Fibroblast of lung (primary cell): ENCODE data around the gene SPINK4. TPM values are rescaled to one million over a fixed set of nuclear protein-coding genes. Genes with fewer than 3 reads are reported as not detected.

Experiments used
- DNase-seq, 2 donors: peaks; one replicate each; pipeline versions ENCODE4 v3.0.0 to v3.0.0-alpha.2; 2010; ENCODE audit warnings: low read depth in 2 of 2
- H2AFZ ChIP-seq: 2 replicates; pipeline ENCODE4 v1.5.1; 2012; ENCODE audit warnings: low read length, control low read depth, inconsistent platforms
- H3K27ac ChIP-seq: 2 replicates; pipeline ENCODE4 v1.5.1; 2011; ENCODE audit warnings: low read length, control low read depth; ENCODE audit not compliant: insufficient read depth
- H3K27me3 ChIP-seq: 2 replicates; pipeline ENCODE4 v1.5.1; 2011; ENCODE audit warnings: mild to moderate bottlenecking, low read length; ENCODE audit not compliant: control insufficient read depth, insufficient read depth
- H3K36me3 ChIP-seq: 2 replicates; pipeline ENCODE4 v1.5.1; 2011; ENCODE audit warnings: low read length; ENCODE audit not compliant: control insufficient read depth, insufficient read depth
- H3K4me1 ChIP-seq: 2 replicates; pipeline ENCODE4 v1.5.1; 2011; ENCODE audit warnings: low read length; ENCODE audit not compliant: control insufficient read depth, insufficient read depth; ENCODE audit errors: extremely low read depth
- H3K4me2 ChIP-seq: 2 replicates; pipeline ENCODE4 v1.5.1; 2011; ENCODE audit warnings: low read length, control low read depth; ENCODE audit not compliant: insufficient read depth; ENCODE audit errors: extremely low read depth
- H3K4me3 ChIP-seq, 4 experiments: fragments of 200-600 bp in 1 of 4; sonication (generic) in 1 of 4; replicated peaks in 1 of 4; 2 replicates each; pipeline ENCODE4 v1.5.1; 2011 to 2016; ENCODE audit warnings: low read length in 4 of 4, low read depth in 3 of 4, mild to moderate bottlenecking in 3 of 4, control low read depth in 2 of 4, inconsistent platforms in 1 of 4, mixed read lengths in 1 of 4; ENCODE audit not compliant: insufficient read depth in 1 of 4; ENCODE audit errors: control extremely low read depth in 1 of 4
- H3K79me2 ChIP-seq: 2 replicates; pipeline ENCODE4 v1.5.1; 2012; ENCODE audit warnings: mild to moderate bottlenecking, low read length, inconsistent platforms; ENCODE audit not compliant: control insufficient read depth, insufficient read depth
- H3K9ac ChIP-seq: 2 replicates; pipeline ENCODE4 v1.5.1; 2011; ENCODE audit warnings: mild to moderate bottlenecking, low read length, control low read depth; ENCODE audit not compliant: insufficient read depth
- H3K9me3 ChIP-seq: 2 replicates; pipeline ENCODE4 v1.5.1; 2012; ENCODE audit warnings: low read depth, low read length; ENCODE audit not compliant: control insufficient read depth, insufficient read depth
- H4K20me1 ChIP-seq: 2 replicates; pipeline ENCODE4 v1.5.1; 2011; ENCODE audit warnings: low read length; ENCODE audit not compliant: control insufficient read depth, insufficient read depth; ENCODE audit errors: extremely low read depth
- CTCF ChIP-seq, 2 donors: IDR thresholded peaks in 1 of 2; conservative IDR thresholded peaks in 1 of 2; 1 replicate in 1 of 2; 2 replicates in 1 of 2; pipeline ENCODE4 v1.5.1; 2011 to 2012; ENCODE audit warnings: low read length in 2 of 2, control low read depth in 1 of 2, inconsistent platforms in 1 of 2, low read depth in 1 of 2, mild to moderate bottlenecking in 1 of 2
- EZH2 ChIP-seq: IDR thresholded peaks from 2 replicates; pipeline ENCODE4 v1.5.1; 2012; ENCODE audit warnings: low read length, control low read depth, mild to moderate bottlenecking; ENCODE audit errors: missing control alignments
- polyA plus RNA-seq, 2 donors: library from polyadenylated mRNA; depleted of rRNA in 1 of 2; stranded (reverse) in 1 of 2; unstranded in 1 of 2; fragments of >200 nt; gene quantifications; 2 replicates each; pipeline ENCODE4 v1.2.1, GENCODE V29; 2011 to 2012; ENCODE audit warnings: missing spikeins in 1 of 2
- total RNA-seq: library from RNA; depleted of rRNA; stranded (reverse); fragments of >200 nt; gene quantifications from 2 replicates; pipeline ENCODE4 v1.2.1, GENCODE V29; 2014

The SPINK4 gene
- total and polyA plus RNA-seq, 2 donors (not counting 1 experiment from before 2014, with no cell fraction given) = not detected

GRCh38 chr9:33257276-33257675, 17.3 kb downstream of the SPINK4 start:
- Histone ChIP-seq H4K20me1 (no peaks in the 10 kb centered on the region), H3K4me1 (no peaks in the 10 kb centered on the region), H3K4me3 (no peak overlapping the region), H3K27me3 (no peaks in the 10 kb centered on the region), H3K79me2 (peaks cover 2% of the 10 kb centered on the region), H3K27ac (no peak overlapping the region), H3K9ac (no peak overlapping the region), H3K9me3 (no peaks in the 10 kb centered on the region), H3K36me3 (peaks cover 22% of the 10 kb centered on the region), H2AFZ (no peak overlapping the region), H3K4me2 (no peak overlapping the region)
- no peak for DNase-seq
- no peak for TF ChIP-seq EZH2
- TF ChIP-seq CTCF (conservative IDR thresholded peaks at IDR 0.05 in 1 of 2, IDR thresholded peaks at IDR 0.05 in 1 of 2; ENCODE audit: low read depth in 1 of 2, low read length in 2 of 2) = no peak

GRCh38 chr9:33260372-33260771, 20.4 kb downstream of the SPINK4 start:
- H3K4me3 ChIP-seq = no peak overlapping the region
- no peak overlapping the region for H3K4me2 ChIP-seq
- H4K20me1 ChIP-seq = no peaks in the 10 kb centered on the region
- no peaks in the 10 kb centered on the region for H3K4me1 ChIP-seq
- TF ChIP-seq CTCF (conservative IDR thresholded peaks at IDR 0.05 in 1 of 2, IDR thresholded peaks at IDR 0.05 in 1 of 2; ENCODE audit: low read depth in 1 of 2, low read length in 2 of 2) (no peak), EZH2 (no peak)
- no peak overlapping the region for H2AFZ ChIP-seq
- H3K27ac ChIP-seq = no peak overlapping the region
- no peaks in the 10 kb centered on the region for H3K9me3 ChIP-seq
- no peaks in the 10 kb centered on the region for H3K27me3 ChIP-seq
- H3K79me2 ChIP-seq = peaks cover 25% of the 10 kb centered on the region
- no peak overlapping the region for H3K9ac ChIP-seq
- H3K36me3 ChIP-seq = peaks cover 11% of the 10 kb centered on the region
- DNase-seq = no peak

- peaks cover 2% of the 10 kb centered on the region for H3K4me1 ChIP-seq
- TF ChIP-seq CTCF (conservative IDR thresholded peaks at IDR 0.05 in 1 of 2, IDR thresholded peaks at IDR 0.05 in 1 of 2; ENCODE audit: low read depth in 1 of 2, low read length in 2 of 2) (no peak), EZH2 (no peak)
- H3K36me3 ChIP-seq = peaks cover 8% of the 10 kb centered on the region
- peak overlapping the region; percentile 91 for H2AFZ ChIP-seq
- H3K4me2 ChIP-seq = peak overlapping the region; percentile 85
- H3K9ac ChIP-seq = peak overlapping the region; percentile 84
- peak overlapping the region; percentile 91 to 99 (median 94) for H3K4me3 ChIP-seq
- peak overlapping the region; percentile 84 for H3K27ac ChIP-seq
- no peaks in the 10 kb centered on the region for H4K20me1 ChIP-seq
- H3K9me3 ChIP-seq = no peaks in the 10 kb centered on the region
- peak; percentile 25 to 34 for DNase-seq
- peaks cover 32% of the 10 kb centered on the region for H3K79me2 ChIP-seq
- H3K27me3 ChIP-seq = no peaks in the 10 kb centered on the region
Measured at GRCh38 chr9:33263131-33264002, 23.4 kb downstream of the SPINK4 start.
